ENCODE results near the gene CT45A7. TPM values are rescaled to one million over a fixed set of nuclear protein-coding genes. Genes with fewer than 3 reads are reported as not detected.
"Not testable (repeated sequence)": the region's sequence is repeated elsewhere in the genome, so short reads cannot be mapped to it uniquely, and the experiment has no call there.

CT45A7 gene
- total RNA-seq, result not detected

DNA sequence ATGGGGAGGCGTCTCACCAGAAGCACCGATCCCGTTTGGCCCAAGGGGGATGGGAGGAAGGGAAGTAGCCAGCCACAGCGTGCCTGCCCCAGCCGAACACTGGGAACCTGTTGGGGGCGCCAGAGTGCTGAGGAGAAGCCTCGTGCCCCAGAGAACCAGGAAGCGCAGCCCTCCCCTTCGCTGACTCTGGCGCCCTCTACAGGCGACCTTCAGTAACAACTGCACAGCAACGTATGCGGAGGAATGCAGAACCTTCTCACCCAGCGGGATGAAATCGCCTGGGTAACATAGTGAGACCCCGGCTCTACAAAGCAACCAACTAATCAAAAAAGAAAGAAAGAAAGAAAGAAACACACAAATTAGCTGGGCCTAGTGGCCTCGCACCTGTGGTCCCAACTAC is at the start of gene CT45A7:
TSS of gene CT45A7 (minus strand) at position 101 of the 400 bp plus-strand sequence. CDS start 3,747 bp downstream, outside the sequence.
- not testable (repeated sequence) for H3K9me3 ChIP-seq; H3K27ac ChIP-seq; H3K36me3 ChIP-seq; H3K4me3 ChIP-seq; H3K4me1 ChIP-seq; DNase-seq (ENCODE audit: low spot score in 2 of 2); H3K27me3 ChIP-seq
- no CpG with 5 or more reads among the region's 17 CpGs for WGBS, 2 donors

GRCh38 chrX:135882741-135883140 is 45.7 kb upstream of the CT45A7 start:
- H3K27ac ChIP-seq; H3K27me3 ChIP-seq; H3K36me3 ChIP-seq; H3K4me3 ChIP-seq; H3K4me1 ChIP-seq; H3K9me3 ChIP-seq; DNase-seq (ENCODE audit: low spot score in 2 of 2): not testable (repeated sequence)
- WGBS, 2 donors, result 59 to 60% methylated on average over 4 to 5 of the region's 5 CpGs

- H3K27ac ChIP-seq; H3K36me3 ChIP-seq; H3K27me3 ChIP-seq; H3K4me1 ChIP-seq; DNase-seq (ENCODE audit: low spot score in 2 of 2); H3K9me3 ChIP-seq; H3K4me3 ChIP-seq: not testable (repeated sequence)
- WGBS, 2 donors, result no CpG with 5 or more reads among the region's 17 CpGs
These were observed 34.6 kb upstream of the CT45A7 start, which contains the start of gene CT45A9 for GRCh38 chrX:135871712-135872111. Gene CT45A9 (minus strand): TSS chrX:135871812. CDS start chrX:135868061, 3,751 bp downstream.

DNA sequence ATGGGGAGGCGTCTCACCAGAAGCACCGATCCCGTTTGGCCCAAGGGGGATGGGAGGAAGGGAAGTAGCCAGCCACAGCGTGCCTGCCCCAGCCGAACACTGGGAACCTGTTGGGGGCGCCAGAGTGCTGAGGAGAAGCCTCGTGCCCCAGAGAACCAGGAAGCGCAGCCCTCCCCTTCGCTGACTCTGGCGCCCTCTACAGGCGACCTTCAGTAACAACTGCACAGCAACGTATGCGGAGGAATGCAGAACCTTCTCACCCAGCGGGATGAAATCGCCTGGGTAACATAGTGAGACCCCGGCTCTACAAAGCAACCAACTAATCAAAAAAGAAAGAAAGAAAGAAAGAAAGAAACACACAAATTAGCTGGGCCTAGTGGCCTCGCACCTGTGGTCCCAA is 17.4 kb upstream of the CT45A7 start, which contains the start of gene CT45A8:
TSS of gene CT45A8 (minus strand) at position 101 of the 400 bp plus-strand sequence. CDS start 3,755 bp downstream, outside the sequence.
- H3K4me1 ChIP-seq; H3K9me3 ChIP-seq; DNase-seq (ENCODE audit: low spot score in 2 of 2); H3K27ac ChIP-seq; H3K36me3 ChIP-seq; H3K27me3 ChIP-seq; H3K4me3 ChIP-seq: not testable (repeated sequence)
- WGBS, 2 donors, result no CpG with 5 or more reads among the region's 17 CpGs

GRCh38 chrX:135819912-135820311 is 17.2 kb downstream of the CT45A7 start, which contains the start of gene CT45A2:
Gene CT45A2 (minus strand): TSS chrX:135820012. CDS start chrX:135816265, 3,747 bp downstream.
- not testable (repeated sequence) for H3K4me1 ChIP-seq; H3K36me3 ChIP-seq; H3K4me3 ChIP-seq; H3K27me3 ChIP-seq; DNase-seq (ENCODE audit: low spot score in 2 of 2); H3K27ac ChIP-seq; H3K9me3 ChIP-seq
- WGBS, 2 donors, result no CpG with 5 or more reads among the region's 17 CpGs

GRCh38 chrX:135802687-135803086 is 34.4 kb downstream of the CT45A7 start, which contains the start of gene CT45A6:
Gene CT45A6 (minus strand): TSS chrX:135802787. CDS start chrX:135798993, 3,794 bp downstream.
- not testable (repeated sequence) for H3K27ac ChIP-seq; H3K9me3 ChIP-seq; DNase-seq (ENCODE audit: low spot score in 2 of 2); H3K4me1 ChIP-seq; H3K4me3 ChIP-seq; H3K27me3 ChIP-seq; H3K36me3 ChIP-seq
- no CpG with 5 or more reads among the region's 16 CpGs for WGBS, 2 donors

DNA sequence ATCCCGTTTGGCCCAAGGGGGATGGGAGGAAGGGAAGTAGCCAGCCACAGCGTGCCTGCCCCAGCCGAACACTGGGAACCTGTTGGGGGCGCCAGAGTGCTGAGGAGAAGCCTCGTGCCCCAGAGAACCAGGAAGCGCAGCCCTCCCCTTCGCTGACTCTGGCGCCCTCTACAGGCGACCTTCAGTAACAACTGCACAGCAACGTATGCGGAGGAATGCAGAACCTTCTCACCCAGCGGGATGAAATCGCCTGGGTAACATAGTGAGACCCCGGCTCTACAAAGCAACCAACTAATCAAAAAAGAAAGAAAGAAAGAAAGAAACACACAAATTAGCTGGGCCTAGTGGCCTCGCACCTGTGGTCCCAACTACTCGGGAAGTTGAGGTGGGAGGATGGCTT is 51.7 kb downstream of the CT45A7 start, which contains the start of gene CT45A5:
TSS of gene CT45A5 (minus strand) at position 101 of the 400 bp plus-strand sequence. CDS start 3,774 bp downstream, outside the sequence.
- not testable (repeated sequence) for H3K27me3 ChIP-seq; H3K9me3 ChIP-seq; H3K4me3 ChIP-seq; H3K36me3 ChIP-seq; H3K27ac ChIP-seq; H3K4me1 ChIP-seq; DNase-seq (ENCODE audit: low spot score in 2 of 2)
- WGBS, 2 donors, result no CpG with 5 or more reads among the region's 16 CpGs

Other genes with a start within 250 kb of the CT45A7 start
- not detected for gene CT45A1, start 123.6 kb downstream of the CT45A7 start, total RNA-seq
- not detected for gene CT45A3, start 69.1 kb downstream of the CT45A7 start, total RNA-seq
- gene CT45A5, start 51.8 kb downstream of the CT45A7 start, total RNA-seq, result not detected
- not detected for gene CT45A6, start 34.5 kb downstream of the CT45A7 start, total RNA-seq
- gene CT45A2, start 17.3 kb downstream of the CT45A7 start, total RNA-seq, result not detected
- gene CT45A8, start 17.3 kb upstream of the CT45A7 start, total RNA-seq, result not detected
- not detected for gene CT45A9, start 34.5 kb upstream of the CT45A7 start, total RNA-seq
- gene CT45A10, start 56.2 kb upstream of the CT45A7 start, total RNA-seq, result not detected
- gene SAGE1, start 56.4 kb upstream of the CT45A7 start, total RNA-seq, result not detected
- 10 to 100 TPM; 24.1 to 31.6 (median 28.3) TPM for gene MMGT1, start 136.7 kb upstream of the CT45A7 start, total RNA-seq
- gene SLC9A6, start 148.2 kb upstream of the CT45A7 start, total RNA-seq, result 10 to 100 TPM; 12.9 to 23.9 (median 18.7) TPM

Measured in tibial nerve (tissue), 4 donors.